Measurements from ENCODE around the gene LPAR1. TPM values are rescaled to one million over a fixed set of nuclear protein-coding genes. Genes with fewer than 3 reads are reported as not detected.

The LPAR1 gene
- total RNA-seq, 1 donor from 2014 or later = 10.6 TPM

DNA sequence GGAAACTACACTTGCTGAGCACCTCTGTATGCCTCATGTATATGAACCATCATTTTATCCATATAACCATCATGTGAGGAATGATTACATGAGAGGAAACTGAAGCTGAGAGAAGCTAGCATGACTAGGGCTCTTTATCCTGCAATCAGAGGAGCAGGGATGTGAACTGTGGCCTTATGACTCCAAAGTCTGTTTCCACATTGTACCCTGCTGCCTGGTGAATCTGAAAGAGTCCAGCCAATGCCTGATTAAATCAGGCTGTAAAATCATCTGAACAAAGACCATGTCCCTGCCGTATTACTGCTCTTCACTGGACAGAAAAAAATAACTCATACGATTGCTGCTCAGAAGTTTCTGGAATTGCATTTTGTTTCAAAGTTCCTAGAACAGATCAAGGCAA lies 67.0 kb downstream of the LPAR1 start:
- DNase-seq (ENCODE audit: low spot score) = no peak
- intact Hi-C loops (cut with DNase I) = no loop called here

- intact Hi-C loops (cut with DNase I) = no loop called here
- DNase-seq (ENCODE audit: low spot score) = no peak
Observed at GRCh38 chr9:110969971-110970386, 68.3 kb downstream of the LPAR1 start.

DNA sequence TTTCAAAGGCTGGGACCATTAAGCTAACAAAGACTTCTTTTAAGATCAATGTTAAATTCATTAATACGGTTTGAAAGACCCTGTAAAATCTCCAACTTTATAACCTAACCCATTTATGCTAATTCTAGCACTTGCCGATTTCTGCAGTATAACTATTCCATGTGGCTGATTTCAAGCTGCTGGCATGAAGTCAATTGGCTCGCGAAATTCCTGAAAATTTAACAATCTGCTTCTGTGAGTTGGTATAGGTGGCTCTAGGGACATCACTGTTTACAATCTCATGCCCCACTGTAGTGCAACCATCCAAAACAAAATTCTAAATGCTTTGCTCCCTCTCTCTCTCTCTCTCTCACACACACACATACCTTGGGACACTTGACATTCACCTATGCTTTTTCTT lies 70.2 kb downstream of the LPAR1 start:
- intact Hi-C loops (cut with DNase I) = no loop called here
- DNase-seq (ENCODE audit: low spot score) = no peak

DNA sequence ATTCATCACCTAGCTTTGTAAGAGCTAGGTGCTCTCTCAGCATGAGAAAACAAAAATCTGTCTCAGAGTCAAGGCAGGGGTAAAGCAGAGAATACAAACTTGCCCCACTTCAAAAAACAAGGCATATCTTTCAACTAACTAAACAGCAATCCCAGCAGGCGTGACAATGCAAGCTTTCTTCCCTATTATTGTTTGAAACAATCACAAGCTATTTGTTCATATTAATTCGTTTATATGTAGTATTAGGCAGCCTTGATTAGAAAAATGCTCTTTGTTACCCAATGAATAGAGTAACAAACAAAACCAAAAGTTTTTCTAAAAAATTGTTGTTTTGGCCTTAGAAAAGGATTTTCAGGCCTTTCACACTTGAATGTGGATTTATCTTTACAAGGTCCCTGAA lies 71.1 kb downstream of the LPAR1 start:
- intact Hi-C loops (cut with DNase I) = no loop called here
- no peak for DNase-seq (ENCODE audit: low spot score)

DNA sequence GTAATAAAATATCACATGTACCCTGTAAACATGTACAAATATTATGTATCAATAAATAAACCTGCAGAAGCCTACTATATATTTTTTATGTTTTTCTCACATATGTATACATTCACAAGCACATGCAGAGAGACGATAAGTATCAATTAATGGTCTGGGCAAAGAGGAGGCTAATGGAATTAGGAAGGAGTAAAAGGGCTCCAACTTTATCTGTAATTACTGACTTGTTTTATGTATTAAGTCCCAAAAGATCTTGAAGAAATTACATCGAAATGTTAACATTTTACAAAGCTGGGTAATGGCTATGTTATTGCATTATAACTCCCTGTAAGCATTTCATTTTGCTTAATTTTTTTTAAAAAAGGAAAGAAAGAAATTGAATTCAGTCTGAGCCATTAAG lies 78.0 kb downstream of the LPAR1 start:
- no peak for DNase-seq (ENCODE audit: low spot score)

GRCh38 chr9:110958847-110959246 lies 79.4 kb downstream of the LPAR1 start:
- intact Hi-C loops (cut with DNase I) = no loop called here
- no peak for DNase-seq (ENCODE audit: low spot score)

More for the DNA sequence above, 78.0 kb downstream of the LPAR1 start:
- intact Hi-C loops (cut with DNase I) = no loop called here

DNA sequence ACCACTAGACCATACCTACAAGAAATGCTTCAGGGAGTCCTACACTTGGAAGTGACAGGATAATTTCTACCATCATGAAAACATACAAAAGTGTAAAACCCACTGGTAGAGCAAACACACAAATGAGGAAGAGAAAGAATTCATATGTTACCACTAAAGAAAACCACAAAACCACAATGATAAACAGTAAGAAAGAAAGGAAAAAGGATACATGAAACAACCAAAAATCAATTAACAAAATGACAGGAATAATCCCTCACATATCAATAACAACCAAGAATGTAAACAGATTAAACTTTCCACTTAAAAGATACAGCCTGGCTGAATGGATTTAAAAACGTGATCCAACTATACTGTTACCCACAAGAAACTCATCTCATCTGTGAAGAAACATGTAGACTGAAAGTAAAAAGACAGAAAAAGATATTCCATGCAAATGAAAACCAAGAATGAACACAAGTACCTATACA lies 83.4 kb downstream of the LPAR1 start:
- intact Hi-C loops (cut with DNase I) = no loop called here
- DNase-seq (ENCODE audit: low spot score) = no peak

- no peak for DNase-seq (ENCODE audit: low spot score)
- intact Hi-C loops (cut with DNase I) = no loop called here
Observed at GRCh38 chr9:110952540-110952859, 85.8 kb downstream of the LPAR1 start.

DNA sequence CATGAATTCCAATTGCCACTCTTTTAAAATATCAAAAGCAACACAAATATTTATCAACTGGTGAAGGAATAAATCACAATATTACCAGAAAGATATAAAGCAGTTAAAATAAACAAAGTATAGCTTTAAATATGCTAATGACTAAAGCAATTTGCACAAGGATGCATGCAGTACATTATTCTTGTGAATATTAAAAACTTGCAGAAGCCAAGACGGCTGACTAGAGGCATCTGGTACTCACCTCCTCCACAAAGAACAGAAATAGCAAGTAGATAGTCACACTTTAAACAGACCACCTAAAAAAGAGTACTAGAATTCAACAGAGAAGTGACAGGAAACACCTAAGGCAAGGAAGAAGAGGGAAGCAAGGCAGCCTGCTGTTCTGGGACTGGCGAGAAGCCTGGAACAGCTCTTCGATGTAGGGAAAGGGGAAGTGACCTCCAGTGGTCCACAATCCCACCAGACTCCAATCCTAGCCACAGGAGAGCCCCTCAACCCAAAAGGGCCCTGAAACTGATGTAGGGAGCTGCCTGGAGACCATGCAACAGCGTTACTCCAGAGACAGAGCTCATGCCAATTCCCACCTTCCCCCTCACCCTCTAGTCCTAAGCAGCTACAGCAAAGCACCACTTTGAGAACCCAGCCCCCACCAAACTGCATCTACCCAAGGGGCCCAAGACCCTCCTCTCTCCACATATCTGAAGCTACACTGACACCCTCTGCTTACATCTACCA lies 86.3 kb downstream of the LPAR1 start:
- intact Hi-C loops (cut with DNase I) = no loop called here

DNA sequence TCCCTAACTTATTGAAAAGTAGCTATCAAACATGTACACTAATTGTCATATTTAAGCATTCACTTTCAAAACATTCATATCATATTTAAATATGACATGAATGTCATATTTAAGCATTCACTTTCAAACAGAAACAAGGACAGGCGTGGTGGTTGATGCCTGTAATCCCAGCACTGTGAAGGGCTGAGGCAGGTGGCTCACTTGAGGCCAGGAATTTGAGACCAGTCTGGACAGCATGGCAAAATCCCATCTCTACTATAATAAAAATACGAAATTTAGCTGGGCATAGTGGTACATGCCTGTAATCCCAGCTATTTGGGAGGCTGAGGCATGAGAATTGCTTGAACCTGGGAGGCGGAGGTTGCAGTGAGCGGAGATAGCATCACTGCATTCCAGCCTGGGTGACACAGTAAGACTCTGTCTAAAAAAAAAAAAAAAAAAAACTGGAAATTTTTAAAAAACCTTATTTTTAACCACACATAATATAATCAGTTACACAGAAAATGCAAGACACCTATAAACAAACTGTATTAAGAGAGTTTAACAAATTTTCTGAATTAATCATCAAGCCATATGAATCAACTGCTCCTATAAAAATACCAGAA lies 88.1 kb downstream of the LPAR1 start:
- intact Hi-C loops (cut with DNase I) = no loop called here
- no peak for DNase-seq (ENCODE audit: low spot score)

More for the DNA sequence above, 86.3 kb downstream of the LPAR1 start:
- no peak for DNase-seq (ENCODE audit: low spot score)

DNA sequence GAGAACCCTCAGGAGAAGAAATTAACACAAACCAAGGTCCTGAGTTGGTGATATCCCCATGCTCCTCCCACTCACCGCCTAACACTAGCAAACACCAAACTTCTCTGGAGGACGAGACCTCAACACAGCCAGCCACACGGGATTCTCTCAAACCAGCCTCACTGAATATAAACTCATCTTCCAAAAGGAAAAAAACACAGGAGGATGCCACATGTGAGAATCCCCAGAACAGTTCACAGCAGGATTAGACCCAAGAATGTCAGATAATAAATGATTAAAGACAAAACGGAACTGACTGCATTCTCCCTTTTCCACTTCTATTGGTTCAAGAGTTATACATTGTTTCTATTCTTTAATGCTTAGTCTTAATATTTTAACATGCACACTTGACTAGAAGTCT lies 89.2 kb downstream of the LPAR1 start:
- DNase-seq (ENCODE audit: low spot score) = no peak
- intact Hi-C loops (cut with DNase I) = no loop called here

DNA sequence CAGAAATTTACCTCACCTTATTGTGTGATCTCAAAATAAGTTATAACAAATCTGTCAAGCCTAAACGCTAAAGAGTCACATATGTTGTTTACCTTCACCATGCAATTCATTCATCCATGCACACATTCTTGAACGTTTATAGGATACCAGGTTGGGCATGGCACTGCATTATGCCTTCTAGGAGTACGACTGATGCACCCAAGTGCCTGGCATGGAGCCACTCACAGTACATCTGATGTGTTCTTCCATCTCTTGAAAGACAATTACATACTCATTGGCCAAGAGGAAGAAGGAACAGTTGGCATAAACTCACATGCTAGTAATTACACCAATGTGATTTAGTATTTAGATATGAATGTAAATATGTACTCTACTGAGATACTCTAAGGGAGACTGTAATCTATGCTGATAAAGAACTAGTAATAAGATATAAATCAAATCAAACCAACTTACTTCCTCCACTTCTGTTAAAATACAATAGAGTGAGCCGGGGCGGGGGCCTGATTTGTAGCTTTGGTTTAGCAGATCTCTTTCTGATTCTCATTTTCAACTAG lies 90.7 kb downstream of the LPAR1 start:
- no peak for DNase-seq (ENCODE audit: low spot score)
- intact Hi-C loops (cut with DNase I) = no loop called here

DNA sequence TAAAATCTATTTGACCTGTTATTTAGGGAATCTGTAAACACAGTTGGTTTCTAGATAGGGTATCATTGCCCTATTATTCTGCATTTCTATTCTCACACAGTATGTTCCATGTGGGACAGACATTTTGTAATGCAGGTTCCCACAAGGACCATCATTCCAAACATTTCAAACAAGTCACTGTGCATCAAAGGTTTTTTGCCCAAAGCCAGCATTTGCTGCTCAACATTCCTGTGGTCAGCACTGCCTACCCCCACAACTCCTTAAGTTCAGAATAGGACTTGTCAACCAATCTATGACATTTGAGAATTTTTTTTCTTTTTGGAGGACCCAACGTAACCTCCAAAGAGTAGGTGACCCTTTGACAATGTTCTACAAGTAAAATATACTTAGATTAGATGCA lies 95.7 kb downstream of the LPAR1 start:
- intact Hi-C loops (cut with DNase I) = no loop called here
- DNase-seq (ENCODE audit: low spot score) = no peak

DNA sequence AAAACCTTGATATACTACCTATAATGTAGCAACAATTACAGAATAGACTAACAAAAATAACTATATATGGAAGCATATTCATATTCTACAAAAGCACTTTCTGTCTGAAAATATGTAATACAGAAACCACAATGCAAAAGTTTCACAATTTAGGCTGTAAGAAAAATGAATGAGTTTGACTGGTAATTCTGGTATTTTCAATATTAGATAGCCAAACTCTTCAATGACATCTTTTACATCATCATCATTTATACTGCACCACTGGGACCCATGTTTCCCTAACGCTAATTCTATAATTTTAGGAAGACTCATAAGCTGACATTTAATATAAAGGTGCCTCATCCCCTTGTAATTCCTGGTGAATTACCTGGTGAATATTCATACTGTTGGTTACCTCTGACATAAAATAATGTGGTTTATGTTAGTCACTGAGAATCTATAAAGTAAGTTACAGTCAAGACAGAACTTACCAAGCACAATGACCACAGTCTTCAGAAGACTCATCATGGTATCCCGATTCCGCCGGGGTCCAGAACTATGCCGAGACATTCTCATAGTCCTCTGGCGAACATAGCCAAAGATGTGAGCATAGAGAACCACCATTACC lies 97.2 kb downstream of the LPAR1 start:
- no peak for DNase-seq (ENCODE audit: low spot score)
- intact Hi-C loops (cut with DNase I) = no loop called here

GRCh38 chr9:110939573-110939972 lies 98.7 kb downstream of the LPAR1 start:
- intact Hi-C loops (cut with DNase I) = no loop called here
- DNase-seq (ENCODE audit: low spot score) = no peak

GRCh38 chr9:110939047-110939446 lies 99.2 kb downstream of the LPAR1 start:
- no peak for DNase-seq (ENCODE audit: low spot score)
- intact Hi-C loops (cut with DNase I) = no loop called here

DNA sequence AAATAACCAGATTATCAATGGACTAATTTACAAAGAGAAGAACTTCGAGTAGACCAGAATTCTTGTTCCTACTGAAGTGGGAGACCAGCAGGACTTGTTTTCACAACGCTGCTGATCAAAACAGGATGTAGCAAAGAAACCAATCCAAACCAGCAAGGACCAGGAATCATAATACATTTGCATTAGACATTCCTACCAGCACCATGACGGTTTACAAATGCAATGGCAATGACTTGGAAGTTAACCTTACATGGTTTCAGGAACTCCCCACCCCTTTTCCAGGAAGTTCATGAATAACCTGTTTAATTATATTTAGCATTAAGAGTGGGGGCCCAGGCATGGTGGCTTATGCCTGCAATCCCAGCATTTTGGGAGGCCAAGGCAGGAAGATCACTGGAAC lies 100.0 kb downstream of the LPAR1 start:
- intact Hi-C loops (cut with DNase I) = no loop called here
- DNase-seq (ENCODE audit: low spot score) = no peak

DNA sequence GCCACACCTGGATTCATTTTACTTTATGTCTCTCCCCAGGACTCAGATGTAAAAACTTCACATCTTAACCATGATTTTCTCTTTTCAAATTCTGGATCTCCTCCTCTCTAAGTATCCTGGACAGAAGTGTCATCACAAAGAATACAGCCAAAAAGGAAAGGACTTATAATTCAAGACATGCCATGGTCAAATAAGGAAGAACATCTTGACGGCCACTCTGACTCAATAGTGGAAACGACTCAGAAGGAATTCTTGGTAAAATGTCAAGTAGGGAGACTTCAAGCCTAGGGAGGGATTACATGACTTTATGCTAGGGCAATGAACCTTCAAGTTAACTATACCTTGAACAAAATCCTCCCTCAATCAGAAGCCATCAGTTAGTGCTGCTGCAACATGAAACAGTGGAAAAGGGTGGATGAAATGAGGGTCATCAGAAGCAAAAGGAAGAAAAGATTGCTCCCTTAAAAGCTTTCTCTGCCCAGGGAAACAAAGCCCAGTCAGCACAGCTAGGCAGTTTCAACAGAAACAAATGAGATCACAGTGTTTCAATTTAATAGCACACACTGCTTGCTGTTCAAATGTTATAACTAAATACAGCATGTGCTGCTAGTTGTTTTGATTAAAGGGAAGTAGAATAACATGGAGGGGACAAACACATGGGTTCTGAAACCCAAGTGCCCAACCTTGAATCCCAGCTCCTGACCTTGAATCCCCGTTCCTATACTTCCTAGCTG lies 101.4 kb downstream of the LPAR1 start:
- intact Hi-C loops (cut with DNase I) = no loop called here
- DNase-seq (ENCODE audit: low spot score) = no peak

DNA sequence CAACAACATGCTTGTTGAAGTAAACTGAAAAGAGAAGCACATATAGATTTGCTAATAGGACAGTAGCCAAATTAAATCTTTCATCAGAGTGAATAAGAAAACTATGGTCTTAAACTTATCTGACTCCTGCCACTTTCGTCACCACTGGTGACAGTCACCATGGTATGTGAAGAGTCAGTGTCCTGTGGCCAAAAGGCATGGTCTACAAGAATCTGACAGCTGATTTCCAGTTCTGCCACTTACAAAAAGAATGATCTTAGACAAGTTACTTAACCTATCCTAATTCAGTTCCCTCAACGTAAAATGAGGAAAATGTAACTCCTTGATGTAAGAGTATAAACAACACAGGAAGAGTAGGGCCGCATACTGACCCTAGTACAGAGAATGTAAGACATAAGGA lies 102.0 kb downstream of the LPAR1 start:
- no peak for DNase-seq (ENCODE audit: low spot score)
- intact Hi-C loops (cut with DNase I) = no loop called here

DNA sequence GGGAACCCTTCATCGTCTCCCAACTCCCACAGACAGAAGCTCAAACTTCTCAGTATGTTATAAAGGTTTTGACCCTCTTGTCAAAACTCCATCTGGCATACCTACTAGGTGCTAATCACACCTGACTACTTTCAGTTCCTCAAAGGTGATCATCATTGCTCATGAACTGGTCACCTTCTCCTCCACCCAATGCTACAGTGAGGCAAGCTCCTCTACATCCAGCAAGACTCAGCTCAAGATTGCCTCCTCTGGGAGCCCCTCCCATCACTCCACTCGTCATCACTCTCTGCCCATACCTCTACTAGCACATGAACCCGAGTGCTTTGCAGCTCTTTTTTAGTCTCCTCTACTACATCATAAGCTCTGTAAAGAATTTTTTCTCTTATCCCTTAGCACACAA lies 102.4 kb downstream of the LPAR1 start:
- intact Hi-C loops (cut with DNase I) = no loop called here

More for the DNA sequence above, 102.4 kb downstream of the LPAR1 start:
- DNase-seq (ENCODE audit: low spot score) = no peak
